HG02763 (cell line): ENCODE results near the gene SPON2.
"Not testable (repeated sequence)": the region's sequence is repeated elsewhere in the genome, so short reads cannot be mapped to it uniquely, and the experiment has no call there.

Source experiments
- ATAC-seq: cut with Tn5 transposase; IDR thresholded peaks from one replicate; pipeline ENCODE4 v1.9.1; 2021; ENCODE audit warnings: mild to moderate bottlenecking, moderate library complexity; ENCODE audit not compliant: unreplicated experiment

SPON2 gene

GRCh38 chr4:1152290-1152689 is 20.1 kb downstream of the SPON2 start:
- ATAC-seq = no peak

GRCh38 chr4:1151541-1151940 is 20.8 kb downstream of the SPON2 start:
- no peak for ATAC-seq

- ATAC-seq = no peak
These were observed 21.5 kb downstream of the SPON2 start for GRCh38 chr4:1150875-1151274.

- no peak for ATAC-seq
These were observed 32.5 kb downstream of the SPON2 start for GRCh38 chr4:1139860-1140259.

GRCh38 chr4:1137850-1138249 is 34.5 kb downstream of the SPON2 start:
- no peak for ATAC-seq

- ATAC-seq = no peak
These were observed 35.2 kb downstream of the SPON2 start for GRCh38 chr4:1137063-1137776.

- ATAC-seq = no peak
These were observed 36.3 kb downstream of the SPON2 start for GRCh38 chr4:1136048-1136447.

GRCh38 chr4:1133033-1133432 is 39.4 kb downstream of the SPON2 start:
- no peak for ATAC-seq

- no peak for ATAC-seq
These were observed 41.8 kb downstream of the SPON2 start for GRCh38 chr4:1130316-1131186.

GRCh38 chr4:1126506-1126905 is 45.9 kb downstream of the SPON2 start:
- ATAC-seq = no peak

GRCh38 chr4:1125466-1125865 is 46.9 kb downstream of the SPON2 start:
- ATAC-seq = not testable (repeated sequence)

GRCh38 chr4:1124818-1125217 is 47.6 kb downstream of the SPON2 start:
- no peak for ATAC-seq

GRCh38 chr4:1122505-1122904 is 49.9 kb downstream of the SPON2 start:
- ATAC-seq = no peak
